Natural killer cell (primary cell): ENCODE measurements around the gene RTL3. TPM values are rescaled to one million over a fixed set of nuclear protein-coding genes. Genes with fewer than 3 reads are reported as not detected.

Source experiments
- ATAC-seq, 3 donors: fragments of 150-1000 bp in 2 of 3; fragments of 200-7000 bp in 1 of 3; cut with Tn5 transposase; 1 replicate in 1 of 3; 2 replicates in 2 of 3; pipeline ENCODE4 v1.10.0; 2021; ENCODE audit warnings: mild to moderate bottlenecking in 2 of 3, moderate library complexity in 2 of 3
- DNase-seq, 2 donors: peaks; one replicate each; pipeline versions ENCODE4 v3.0.0 to v3.0.0-alpha.2; 2013 to 2021; ENCODE audit warnings: mixed read lengths in 1 of 2
- H3K27ac ChIP-seq: one replicate; pipeline ENCODE4 v1.5.1; 2013; ENCODE audit warnings: mild to moderate bottlenecking, low read length
- H3K27me3 ChIP-seq: one replicate; pipeline ENCODE4 v1.6.1; 2013; ENCODE audit warnings: low read length; ENCODE audit not compliant: control insufficient read depth, insufficient read depth
- H3K36me3 ChIP-seq: one replicate; pipeline ENCODE4 v1.6.1; 2013; ENCODE audit warnings: low read length; ENCODE audit not compliant: control insufficient read depth, insufficient read depth
- H3K4me1 ChIP-seq: one replicate; pipeline ENCODE4 v1.6.1; 2013; ENCODE audit warnings: low read length; ENCODE audit not compliant: control insufficient read depth, insufficient read depth
- H3K4me3 ChIP-seq: one replicate; pipeline ENCODE4 v1.5.1; 2013; ENCODE audit warnings: low read length
- H3K9me3 ChIP-seq: one replicate; pipeline ENCODE4 v1.6.1; 2013; ENCODE audit warnings: low read length; ENCODE audit not compliant: control insufficient read depth, insufficient read depth
- H3K27ac Mint-ChIP-seq, 2 donors: one replicate each; pipeline ENCODE4 v1.8.0; 2022; ENCODE audit warnings: mild to moderate bottlenecking in 2 of 2, mixed read lengths in 2 of 2, moderate library complexity in 1 of 2
- H3K27me3 Mint-ChIP-seq, 2 donors: one replicate each; pipeline ENCODE4 v1.8.0; 2022; ENCODE audit warnings: low read depth in 2 of 2, mixed read lengths in 2 of 2
- H3K36me3 Mint-ChIP-seq: one replicate; pipeline ENCODE4 v1.8.0; 2022; ENCODE audit warnings: mixed read lengths
- H3K4me1 Mint-ChIP-seq, 2 donors: one replicate each; pipeline ENCODE4 v1.8.0; 2022; ENCODE audit warnings: mixed read lengths in 2 of 2
- H3K4me3 Mint-ChIP-seq: one replicate; pipeline ENCODE4 v1.8.0; 2022; ENCODE audit warnings: mild to moderate bottlenecking, moderate library complexity, mixed read lengths
- H3K9me3 Mint-ChIP-seq, 2 donors: one replicate each; pipeline ENCODE4 v1.8.0; 2022; ENCODE audit warnings: mixed read lengths in 2 of 2
- CTCF ChIP-seq: fragments of 200-600 bp; IDR thresholded peaks from one replicate; pipeline ENCODE4 v1.8.0; 2022; ENCODE audit warnings: antibody characterized with exemption
- WGBS: methylation state at CpG from one replicate; pipeline ENCODE4 v1.1.7; 2013; ENCODE audit warnings: missing lambda C conversion rate; ENCODE audit not compliant: insufficient coverage; 5-methylcytosine and 5-hydroxymethylcytosine counted together
- intact Hi-C: fragments of 100-400 bp; cut with micrococcal nuclease; formaldehyde crosslinking; loops from one replicate; pipeline ENCODE4 v1.14.2; 2022
- total RNA-seq, 4 donors: library from RNA; stranded (reverse); fragments of 120-200 nt in 1 of 4; gene quantifications; one replicate each; pipeline versions ENCODE4 v1.2.3 to v1.2.4, GENCODE V29; 2013 to 2022

RTL3 gene
- total RNA-seq = not detected
- total RNA-seq (2013) = not detected

DNA sequence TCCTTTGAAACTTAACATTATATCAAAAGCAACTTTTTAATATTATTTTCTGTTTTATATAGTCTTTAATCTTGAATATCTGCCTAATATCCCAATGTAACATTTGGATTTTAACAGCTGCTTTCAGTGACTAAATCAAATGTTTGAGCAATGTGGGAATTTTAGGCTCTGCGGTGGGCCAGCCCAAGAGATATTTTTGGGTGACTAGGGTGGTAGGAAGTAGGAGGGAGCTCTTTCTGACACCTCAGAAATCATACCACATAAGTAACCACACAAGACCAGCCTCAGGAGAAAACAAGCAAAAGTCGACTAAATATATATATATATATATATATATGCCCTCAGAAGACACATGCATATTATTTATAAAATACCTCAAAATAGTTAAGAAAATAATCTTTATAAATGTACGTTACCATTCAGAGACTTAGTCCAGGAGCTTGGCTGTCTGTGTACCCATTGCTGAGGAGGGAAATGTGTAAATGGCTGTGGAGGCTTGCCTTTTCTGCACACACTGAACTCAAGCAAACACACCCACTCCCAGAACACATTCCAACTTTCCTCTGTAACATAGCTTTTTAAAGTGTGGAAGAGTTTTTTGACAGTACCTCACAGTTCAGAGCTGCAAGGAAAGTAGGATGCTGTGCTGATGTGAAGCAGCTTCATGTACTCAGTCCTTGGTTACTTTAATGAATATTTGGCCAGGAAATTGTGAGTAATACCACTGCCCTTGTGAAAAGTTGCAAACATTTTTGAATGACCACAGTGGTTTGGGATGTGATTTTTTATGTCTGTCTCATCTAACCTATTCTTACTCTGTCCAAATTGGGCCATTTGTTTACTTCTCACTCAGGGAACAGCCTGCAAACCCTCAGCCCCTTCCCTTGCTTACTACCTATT is at the start of gene RTL3:
RTL3 (minus strand) TSS at position 484 of the 900 bp plus-strand sequence. CDS start 908 bp downstream, outside the sequence.
- TF ChIP-seq CTCF = no peak
- H3K27ac ChIP-seq = no peak within 1 kb of the TSS
- peak in 2 of 3 donors; percentile 49 to 83 for ATAC-seq
- Mint-ChIP-seq H3K36me3 (no peaks in the 10 kb centered on the region), H3K4me1 (peaks cover 24 to 30% of the 10 kb centered on the region in 2 donors), H3K27ac (peak within 1 kb of the TSS in 1 of 2 donors; percentile 42), H3K4me3 (peak within 1 kb of the TSS; percentile 75), H3K27me3 (peaks cover 6 to 42% of the 10 kb centered on the region in 2 donors), H3K9me3 (no peaks in the 10 kb centered on the region)
- WGBS = no CpG with 5 or more reads among the region's 3 CpGs
- no peaks in the 10 kb centered on the region for H3K9me3 ChIP-seq
- no peaks in the 10 kb centered on the region for H3K27me3 ChIP-seq
- DNase-seq = peak in 1 of 2 donors; percentile 28
- H3K4me3 ChIP-seq = no peak within 1 kb of the TSS
- intact Hi-C loops = loop anchor here (10.0 kb wide), 1 partner anchor 286 kb away; the partner anchor contains the start of gene P2RY10
- no peaks in the 10 kb centered on the region for H3K36me3 ChIP-seq
- peaks cover 18% of the 10 kb centered on the region for H3K4me1 ChIP-seq

DNA sequence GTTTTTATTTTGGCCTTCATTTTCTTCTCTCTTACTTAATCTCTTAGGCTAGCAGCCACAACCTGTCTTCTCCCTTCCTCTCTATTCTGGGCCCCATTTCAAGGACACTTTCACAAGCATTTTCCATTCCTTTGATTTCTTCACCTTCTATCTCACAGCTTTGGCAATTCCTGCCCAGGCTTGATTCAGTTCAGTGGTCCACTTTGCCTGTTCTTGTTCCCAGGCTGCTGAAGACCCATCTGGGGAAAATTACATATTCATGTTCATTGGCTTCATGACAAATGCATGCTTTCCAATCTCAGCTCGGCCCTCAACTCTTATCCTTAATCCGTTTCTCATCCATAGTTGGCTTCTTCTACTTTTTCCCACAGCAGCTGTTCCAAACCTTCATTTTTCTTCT is 49.7 kb upstream of the RTL3 start:
- WGBS = 98% methylated on average over 2 of the region's 2 CpGs
- Mint-ChIP-seq H3K4me1 (no peaks in the 10 kb centered on the region), H3K27me3 (peaks cover 0 to 20% of the 10 kb centered on the region in 2 donors), H3K36me3 (no peaks in the 10 kb centered on the region), H3K9me3 (no peaks in the 10 kb centered on the region), H3K27ac (no peak overlapping the region), H3K4me3 (no peak overlapping the region)
- no peak overlapping the region for H3K4me3 ChIP-seq
- H3K27ac ChIP-seq = no peak overlapping the region
- no peak for TF ChIP-seq CTCF
- intact Hi-C loops = no loop called here
- no peaks in the 10 kb centered on the region for H3K9me3 ChIP-seq
- ATAC-seq = no peak
- DNase-seq = no peak
- H3K27me3 ChIP-seq = no peaks in the 10 kb centered on the region
- no peaks in the 10 kb centered on the region for H3K4me1 ChIP-seq
- H3K36me3 ChIP-seq = no peaks in the 10 kb centered on the region

DNA sequence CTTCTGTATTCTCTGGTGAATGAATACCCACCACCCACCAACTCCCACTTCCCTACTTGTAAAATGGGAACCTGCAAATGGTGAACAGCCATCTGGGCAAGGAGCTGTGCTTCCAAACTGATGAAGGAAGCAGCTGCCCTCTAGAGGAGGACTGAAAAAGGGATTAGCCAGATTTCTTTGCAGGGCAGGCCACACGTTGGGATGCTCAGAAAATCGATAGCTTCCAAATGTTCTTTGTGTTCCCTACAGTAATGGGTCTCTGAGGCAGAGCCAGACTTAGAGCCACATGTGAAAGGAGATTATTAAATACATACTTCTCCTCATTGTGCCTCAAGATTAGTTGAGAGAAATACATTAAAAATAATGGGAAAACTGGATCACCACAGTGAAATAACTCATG is 49.1 kb upstream of the RTL3 start:
- intact Hi-C loops = no loop called here
- 44% methylated on average over 2 of the region's 2 CpGs for WGBS
- H3K27me3 ChIP-seq = no peaks in the 10 kb centered on the region
- no peak overlapping the region for H3K4me3 Mint-ChIP-seq
- TF ChIP-seq CTCF = no peak
- H3K27me3 Mint-ChIP-seq = peaks cover 0 to 14% of the 10 kb centered on the region in 2 donors
- no peaks in the 10 kb centered on the region for H3K4me1 ChIP-seq
- no peaks in the 10 kb centered on the region for H3K4me1 Mint-ChIP-seq
- ATAC-seq (no peak), DNase-seq (peak in 1 of 2 donors; percentile 1)
- no peak overlapping the region for H3K27ac Mint-ChIP-seq
- no peaks in the 10 kb centered on the region for H3K36me3 Mint-ChIP-seq
- no peaks in the 10 kb centered on the region for H3K9me3 Mint-ChIP-seq
- no peaks in the 10 kb centered on the region for H3K36me3 ChIP-seq
- no peak overlapping the region for H3K4me3 ChIP-seq
- no peaks in the 10 kb centered on the region for H3K9me3 ChIP-seq
- no peak overlapping the region for H3K27ac ChIP-seq
